ENCODE measurements around the gene PLA2G4C.

PLA2G4C gene

GRCh38 chr19:48053856-48054255, 56.8 kb downstream of the PLA2G4C start:
- DNase-seq, result no peak

DNA sequence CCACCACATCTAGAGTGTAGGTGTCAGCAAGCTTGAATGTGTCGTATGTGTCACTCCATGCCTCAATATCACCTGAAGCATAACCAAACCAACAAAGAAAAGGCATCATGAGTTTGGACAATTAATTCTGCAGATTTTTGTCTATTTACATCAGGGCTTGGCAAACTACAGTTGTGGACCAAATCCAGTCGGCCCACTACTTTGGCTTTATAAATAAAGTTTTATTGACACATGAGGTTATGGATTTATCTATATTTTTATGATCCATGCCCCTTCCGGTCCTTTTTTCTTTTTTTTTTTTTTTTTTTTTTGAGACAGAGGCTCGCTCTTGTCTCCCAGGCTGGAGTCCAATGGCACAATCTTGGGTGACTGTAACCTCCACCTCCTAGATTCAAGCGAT, 57.5 kb downstream of the PLA2G4C start:
- no peak for DNase-seq

DNA sequence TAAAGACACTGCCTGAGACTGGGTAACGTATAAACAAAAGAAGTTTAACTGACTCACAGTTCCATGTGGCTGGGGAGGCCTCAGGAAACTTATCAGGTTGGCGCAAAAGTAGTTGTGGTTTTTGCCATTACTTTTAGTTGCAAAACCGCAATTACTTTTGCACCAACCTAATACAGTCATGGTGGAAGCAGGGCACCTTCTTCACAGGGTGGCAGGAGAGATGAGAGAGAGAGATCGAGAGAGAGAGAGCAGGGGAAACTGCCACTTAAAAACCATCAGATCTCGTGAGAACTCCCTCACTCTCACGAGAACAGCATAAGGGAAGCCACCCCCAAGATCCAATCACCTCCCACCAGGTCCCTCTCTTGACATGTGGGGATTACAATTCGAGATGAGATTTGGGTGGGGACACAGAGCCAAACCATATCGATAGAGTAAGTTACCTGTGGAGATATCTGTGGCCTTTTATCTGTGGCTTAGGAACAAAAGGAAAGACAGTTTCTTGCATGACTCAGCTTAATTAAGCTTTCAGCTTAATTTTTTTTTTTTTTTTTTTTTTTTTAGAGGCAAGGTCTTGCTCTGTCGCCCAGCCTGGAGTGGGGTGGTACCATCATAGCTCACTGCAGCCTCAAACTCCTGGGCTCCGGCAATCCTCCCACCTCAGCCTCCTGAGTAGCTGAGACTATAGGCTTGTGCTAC, 59.1 kb downstream of the PLA2G4C start:
- no peak for DNase-seq

GRCh38 chr19:48044561-48044960, 66.1 kb downstream of the PLA2G4C start:
- DNase-seq, result no peak

DNA sequence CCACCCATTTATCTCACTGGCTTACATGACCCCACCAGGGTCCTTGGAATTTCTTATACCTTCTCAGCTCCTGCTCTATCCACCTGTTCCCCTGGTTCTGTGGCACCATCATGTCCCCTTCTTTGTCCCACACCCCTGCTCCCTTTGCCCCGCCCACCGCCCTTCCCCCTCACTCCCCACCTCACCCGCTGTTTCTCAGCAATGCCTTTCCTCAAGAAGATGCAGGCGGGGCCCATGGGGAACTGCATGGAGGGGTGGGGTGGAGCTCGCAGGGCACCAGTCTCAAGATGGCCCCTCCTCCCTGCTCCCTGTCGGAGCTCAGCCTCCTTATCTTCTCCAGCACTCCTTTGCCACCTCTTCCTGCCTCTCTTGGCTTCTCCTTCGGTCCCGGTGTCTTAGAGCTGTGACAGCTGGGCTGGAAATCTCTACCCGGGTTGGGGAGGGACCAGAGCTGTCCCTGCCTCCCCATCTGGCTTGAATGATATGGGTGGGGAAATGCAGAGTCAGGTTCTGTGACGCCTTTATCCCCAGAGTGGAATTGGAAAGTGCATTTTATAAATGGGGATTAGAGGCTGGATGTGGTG, 66.8 kb downstream of the PLA2G4C start, which contains the start of gene CABP5:
Gene CABP5, minus strand, starts transcription at position 405 of the 584 bp plus-strand sequence. Its CDS starts 157 bp downstream, at position 248.
- DNase-seq, result no peak

- no peak for DNase-seq
These were observed 68.6 kb downstream of the PLA2G4C start for GRCh38 chr19:48041877-48042580.

DNA sequence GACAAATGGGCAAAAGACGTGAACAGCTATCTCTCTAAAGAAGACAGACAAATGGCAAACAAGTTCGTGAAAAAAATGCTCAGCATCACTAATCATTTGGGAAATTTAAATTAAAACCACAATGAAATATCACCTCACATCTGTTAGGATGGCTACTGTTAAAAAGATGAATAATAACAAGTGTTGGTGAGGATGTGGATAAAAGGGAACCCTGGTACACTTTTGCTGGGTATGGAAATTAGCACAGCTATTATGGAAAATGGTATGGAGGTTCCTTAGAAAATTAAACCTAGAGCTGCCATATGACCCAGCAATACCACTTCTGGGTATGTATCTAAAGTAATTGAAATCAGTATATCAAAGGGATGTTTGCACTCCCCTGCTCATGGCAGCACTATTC, 73.9 kb downstream of the PLA2G4C start:
- DNase-seq, result no peak

DNA sequence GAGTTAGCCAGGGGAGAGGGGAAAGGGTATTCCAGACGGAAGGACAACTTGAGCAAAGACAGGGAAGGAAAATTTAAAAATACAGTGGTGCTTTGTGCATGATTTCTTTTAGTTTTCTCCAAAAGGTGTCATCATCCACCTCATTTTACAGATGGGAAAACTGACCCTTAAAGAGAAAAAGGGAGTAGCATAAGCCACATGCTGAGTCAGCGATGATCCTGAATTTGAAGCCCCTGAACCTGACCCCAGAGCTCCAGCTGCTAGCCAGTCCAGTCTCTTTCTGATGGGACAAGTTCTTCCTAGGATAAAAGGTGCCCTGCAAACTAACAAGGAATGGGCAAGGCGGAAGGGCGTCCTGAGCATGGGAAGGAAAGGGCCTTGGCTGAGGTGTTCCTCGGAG, 77.0 kb downstream of the PLA2G4C start:
- DNase-seq, result no peak

DNA sequence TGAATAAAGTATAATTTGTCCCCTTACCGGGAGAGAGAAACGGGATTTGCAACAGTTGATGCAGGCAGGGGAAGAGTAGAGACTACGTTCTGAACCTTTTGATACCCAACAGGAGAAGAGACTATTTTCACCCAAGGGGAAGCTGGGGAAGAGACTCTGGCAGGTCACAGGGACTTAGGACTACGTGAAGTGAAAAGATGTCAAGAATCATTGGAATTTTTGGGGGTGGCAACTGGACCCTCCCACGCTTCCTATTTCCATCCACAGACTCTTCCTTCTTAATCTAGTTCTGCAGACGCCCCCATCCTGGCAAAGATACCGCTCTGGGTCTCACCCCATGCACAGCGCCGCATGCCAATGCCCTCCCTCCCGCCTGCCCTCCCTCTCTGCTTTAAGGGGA, 80.5 kb downstream of the PLA2G4C start:
- DNase-seq, result no peak

GRCh38 chr19:48029431-48029830, 81.2 kb downstream of the PLA2G4C start:
- DNase-seq, result no peak

- DNase-seq, result no peak
These were observed 85.1 kb downstream of the PLA2G4C start for GRCh38 chr19:48025480-48025879.

DNA sequence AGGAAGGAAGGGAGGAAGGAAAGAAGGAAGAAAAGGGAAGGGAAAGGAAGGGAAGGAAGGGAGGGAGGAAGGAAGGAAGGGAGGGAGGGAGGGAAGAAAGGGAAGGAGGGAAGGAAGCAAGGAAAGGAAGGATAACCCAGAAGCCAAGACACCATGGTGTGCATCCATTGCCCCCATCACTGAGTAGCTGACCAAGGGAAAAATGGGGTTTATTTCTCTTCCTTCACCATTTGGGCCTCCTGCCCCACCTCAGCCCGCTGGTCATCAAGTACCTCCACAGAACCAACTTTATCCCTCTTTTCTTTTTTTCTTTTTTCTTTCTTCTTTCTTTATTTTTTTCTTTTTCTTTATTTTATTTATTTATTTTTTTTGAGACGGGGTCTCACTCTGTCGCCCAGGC, 87.1 kb downstream of the PLA2G4C start:
- DNase-seq, result no peak

DNA sequence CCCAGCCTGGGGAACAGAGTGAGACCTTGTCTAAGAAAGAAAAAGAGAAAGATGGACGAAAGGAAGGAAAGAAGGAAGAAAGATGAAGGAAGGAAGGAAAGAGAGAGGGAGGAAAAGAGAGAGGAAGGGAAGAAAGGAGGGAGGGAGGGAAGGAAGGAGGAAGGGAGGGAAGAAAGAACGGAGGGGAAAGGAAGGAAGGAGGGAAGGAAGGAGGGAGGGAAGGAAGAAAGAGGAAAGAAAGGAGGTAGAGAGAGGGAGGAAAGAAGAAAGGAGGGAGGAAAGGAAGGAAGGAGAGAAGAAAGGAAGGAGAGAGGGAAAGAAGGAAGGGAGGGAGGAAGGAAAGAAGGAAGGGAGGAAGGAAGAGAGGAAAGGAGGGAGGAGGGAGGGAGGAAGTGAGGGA, 87.6 kb downstream of the PLA2G4C start:
- no peak for DNase-seq

DNA sequence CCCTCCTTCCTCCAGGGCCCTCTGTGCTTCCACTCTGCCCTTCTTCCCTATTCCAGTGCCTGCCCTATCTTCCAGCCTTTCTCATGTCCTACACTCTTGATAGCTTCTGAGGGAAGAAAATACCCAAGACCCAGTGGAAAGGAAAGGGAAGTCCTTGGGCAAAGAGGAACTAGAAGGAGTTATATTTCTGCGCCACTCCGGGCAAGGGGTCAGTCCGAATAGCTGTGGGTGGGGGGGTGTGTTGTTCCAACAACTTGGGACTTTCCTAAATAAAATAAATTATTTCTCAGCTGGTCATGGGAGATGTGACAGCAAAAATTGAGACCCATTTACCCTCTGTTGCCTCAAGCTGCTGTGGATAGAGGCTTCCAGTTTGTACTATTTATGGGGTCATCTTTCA, 89.9 kb downstream of the PLA2G4C start:
- DNase-seq, result no peak

GRCh38 chr19:48010932-48011758, 99.5 kb downstream of the PLA2G4C start:
- no peak for DNase-seq

DNA sequence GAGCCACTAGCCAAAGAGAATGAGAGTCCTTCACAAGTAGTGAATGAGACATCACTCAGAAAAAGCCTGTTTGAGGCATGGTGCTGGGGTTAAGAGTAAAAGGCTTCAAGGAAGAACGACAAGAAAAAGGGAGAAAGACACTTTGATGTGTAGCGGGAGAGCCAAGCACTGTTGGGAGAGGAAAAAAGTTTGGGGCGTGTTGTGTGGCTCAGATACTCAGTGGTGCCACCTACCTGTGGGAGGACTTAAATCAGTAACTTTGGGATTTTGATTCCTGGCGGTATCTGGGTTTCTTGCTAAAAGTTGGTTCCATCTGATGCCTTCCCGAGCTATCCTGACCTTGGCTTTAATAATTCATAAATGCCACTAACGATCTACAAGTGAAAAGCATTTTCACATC, 103.9 kb downstream of the PLA2G4C start:
- no peak for DNase-seq

DNA sequence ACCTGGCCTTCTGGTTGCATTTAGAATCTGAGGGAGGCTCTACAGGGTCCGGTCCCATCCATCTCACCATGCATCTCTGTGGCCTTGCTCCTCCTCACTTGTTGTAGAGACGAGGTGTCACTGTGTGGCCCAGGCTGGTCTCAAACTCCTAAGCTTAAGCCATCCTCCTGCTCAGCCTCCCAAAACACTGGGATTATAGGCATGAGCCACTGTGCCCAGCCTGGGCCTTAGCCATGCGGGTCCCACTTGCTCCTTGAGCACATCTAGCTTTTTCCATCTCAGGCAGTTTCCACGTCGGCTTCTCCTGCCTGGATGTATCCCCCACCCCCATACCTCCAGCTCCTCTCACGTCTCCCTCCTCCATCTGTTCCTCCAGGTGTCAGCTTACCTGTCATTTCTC, 106.4 kb downstream of the PLA2G4C start:
- DNase-seq, result no peak

- DNase-seq, result no peak
These were observed 109.8 kb downstream of the PLA2G4C start for GRCh38 chr19:48000846-48001245.

DNA sequence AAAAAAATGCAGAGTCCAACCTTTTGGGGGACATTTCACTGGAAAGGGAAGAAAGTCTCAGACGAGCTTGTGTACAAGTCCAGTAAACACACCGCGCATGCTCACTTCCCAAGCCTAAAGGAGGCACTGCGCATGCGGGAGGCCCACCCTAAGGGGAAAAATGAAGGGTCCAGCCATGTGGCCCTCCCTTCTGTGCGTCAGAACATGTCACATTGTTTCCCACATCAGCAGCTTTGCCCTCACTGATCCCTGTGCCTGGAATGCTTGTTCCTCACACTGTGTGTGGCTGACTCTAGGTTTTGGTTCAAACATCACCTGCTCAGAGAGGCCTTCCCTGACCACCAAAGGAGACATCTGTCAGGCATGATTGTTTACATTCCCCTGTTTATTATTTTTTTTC, 111.8 kb downstream of the PLA2G4C start:
- no peak for DNase-seq
